Activated naive CD4-positive, alpha-beta T cell treated with anti-CD3 and anti-CD28 coated beads for 36 hours (primary cell): ENCODE measurements around the gene SUSD2. TPM values are rescaled to one million over a fixed set of nuclear protein-coding genes. Genes with fewer than 3 reads are reported as not detected.
"Not testable (repeated sequence)": the region's sequence is repeated elsewhere in the genome, so short reads cannot be mapped to it uniquely, and the experiment has no call there.

Experiments
- CTCF ChIA-PET: fragments of 350-600 bp; sonication (Branson Sonifier 250); formaldehyde crosslinking; loops from one replicate; lab custom pipeline; 2021; ENCODE audit warnings: antibody characterized with exemption; lab: Charles Lee
- DNase-seq: peaks from one replicate; pipeline ENCODE4 v3.0.0-alpha.2; 2020
- H3K27ac Mint-ChIP-seq: one replicate; pipeline ENCODE4 v1.8.0; 2021; ENCODE audit warnings: mild to moderate bottlenecking, mixed read lengths
- H3K27me3 Mint-ChIP-seq: one replicate; pipeline ENCODE4 v1.8.0; 2021; ENCODE audit warnings: low read depth, mixed read lengths
- H3K36me3 Mint-ChIP-seq: one replicate; pipeline ENCODE4 v1.8.0; 2021; ENCODE audit warnings: low read depth, mixed read lengths
- H3K4me1 Mint-ChIP-seq: one replicate; pipeline ENCODE4 v1.8.0; 2021; ENCODE audit warnings: low read depth, mixed read lengths
- H3K4me3 Mint-ChIP-seq: one replicate; pipeline ENCODE4 v1.8.0; 2021; ENCODE audit warnings: mild to moderate bottlenecking, moderate library complexity, mixed read lengths
- H3K9me3 Mint-ChIP-seq: one replicate; pipeline ENCODE4 v1.8.0; 2021; ENCODE audit warnings: mixed read lengths
- intact Hi-C: fragments of 100-400 bp; cut with micrococcal nuclease; formaldehyde crosslinking; loops from one replicate; pipeline ENCODE4 v1.15.1; 2023
- total RNA-seq, 2 experiments: library from RNA; stranded (reverse); gene quantifications; one replicate each; pipeline ENCODE4 v1.2.3, GENCODE V29; 2021

SUSD2 gene
- total RNA-seq, 2 experiments from 2014 or later: 0.21 to 0.22 TPM

DNA sequence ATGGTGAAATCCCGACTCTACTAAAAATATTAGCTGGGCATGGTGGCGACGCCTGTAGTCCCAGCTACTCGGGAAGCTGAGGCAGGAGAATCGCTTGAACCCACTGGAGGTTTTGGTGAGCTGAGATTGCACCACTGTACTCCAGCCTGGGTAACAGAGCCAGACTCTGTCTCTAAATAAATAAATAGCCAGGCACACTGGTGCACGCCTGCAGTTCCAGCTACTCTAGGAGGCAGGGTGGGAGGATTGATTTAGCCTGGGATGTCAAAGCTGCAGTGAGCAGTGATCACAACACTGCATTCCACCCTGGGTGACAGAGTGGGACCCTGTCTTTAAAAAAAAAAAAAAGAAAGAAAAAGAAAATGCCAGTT lies 17.4 kb downstream of the SUSD2 start:
- no peak overlapping the region for H3K27ac Mint-ChIP-seq

DNA sequence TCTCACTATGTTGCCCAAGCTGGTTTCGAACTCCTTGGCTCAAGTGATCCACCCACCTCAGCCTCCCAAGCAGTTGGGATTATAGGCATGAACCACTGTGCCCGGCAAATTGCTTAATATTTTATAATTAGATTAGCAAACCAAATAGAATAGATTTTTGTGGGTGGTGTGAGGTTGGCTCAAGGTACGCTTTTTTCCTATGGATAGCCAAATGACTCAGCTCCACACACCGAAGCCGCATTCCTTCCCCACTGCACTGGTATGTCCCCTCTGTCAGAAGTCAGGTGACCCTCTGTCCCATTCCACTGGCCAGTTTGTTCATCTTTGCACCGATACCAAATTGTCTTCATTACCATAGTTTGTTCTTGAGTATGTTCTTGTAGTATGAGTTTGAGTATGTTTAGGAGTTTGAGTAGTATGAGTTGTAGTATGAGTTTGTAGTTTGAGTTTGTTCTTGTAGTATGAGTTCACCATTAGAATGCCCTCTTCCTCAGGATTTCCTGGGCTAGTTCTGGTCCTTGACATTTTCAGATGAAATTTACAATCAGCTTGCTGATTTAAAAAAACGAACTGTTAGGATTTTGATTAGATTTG lies 19.4 kb downstream of the SUSD2 start:
- CTCF ChIA-PET: interaction anchor here (0.7 kb wide), 2 partner anchors 17 to 46 kb away, joined by 3 to 4 read pairs; no protein-coding TSS in a partner anchor
- Mint-ChIP-seq H3K27me3 (no peaks in the 10 kb centered on the region), H3K9me3 (no peaks in the 10 kb centered on the region), H3K4me1 (peaks cover 6% of the 10 kb centered on the region), H3K36me3 (no peaks in the 10 kb centered on the region), H3K27ac (no peak overlapping the region), H3K4me3 (no peak overlapping the region)
- DNase-seq: no peak
- intact Hi-C loops: no loop called here

More for the DNA sequence above, 17.4 kb downstream of the SUSD2 start:
- Mint-ChIP-seq H3K4me1 (peaks cover 6% of the 10 kb centered on the region), H3K9me3 (no peaks in the 10 kb centered on the region), H3K27me3 (no peaks in the 10 kb centered on the region), H3K36me3 (no peaks in the 10 kb centered on the region), H3K4me3 (no peak overlapping the region)
- CTCF ChIA-PET: interaction anchor here (0.8 to 2.0 kb wide), 5 partner anchors 9 to 156 kb away, joined by 3 to 4 read pairs (median 3); no protein-coding TSS in a partner anchor
- intact Hi-C loops: no loop called here
- DNase-seq: no peak

- no peak overlapping the region for H3K27ac Mint-ChIP-seq
These were observed 20.7 kb downstream of the SUSD2 start for GRCh38 chr22:24201681-24202614.

DNA sequence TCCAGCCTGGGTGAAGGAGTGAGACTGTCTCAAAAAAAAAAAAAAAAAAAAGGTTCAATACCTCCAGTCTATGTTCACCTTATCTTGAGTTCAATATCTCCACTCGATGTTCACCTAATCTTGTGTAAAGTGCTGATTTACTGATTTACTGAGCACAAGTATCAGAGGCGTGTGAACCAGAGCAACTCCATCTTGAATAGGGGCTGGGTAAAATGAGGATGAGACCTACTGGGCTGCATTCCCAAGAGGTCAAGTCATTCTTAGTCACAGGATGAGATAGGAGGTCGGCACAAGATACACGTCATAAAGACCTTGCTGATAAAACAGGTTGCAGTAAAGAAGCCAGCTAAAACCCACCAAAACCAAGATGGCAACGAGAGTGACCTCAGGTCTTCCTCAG lies 22.6 kb downstream of the SUSD2 start:
- H3K36me3 Mint-ChIP-seq, intact Hi-C loops, H3K27ac Mint-ChIP-seq, H3K9me3 Mint-ChIP-seq, CTCF ChIA-PET, H3K27me3 Mint-ChIP-seq, H3K4me3 Mint-ChIP-seq, DNase-seq: not testable (repeated sequence)
- H3K4me1 Mint-ChIP-seq: peaks cover 13% of the 10 kb centered on the region

More at GRCh38 chr22:24201681-24202614, 20.7 kb downstream of the SUSD2 start:
- no peak for DNase-seq
- no peaks in the 10 kb centered on the region for H3K36me3 Mint-ChIP-seq
- peaks cover 6% of the 10 kb centered on the region for H3K4me1 Mint-ChIP-seq
- H3K27me3 Mint-ChIP-seq: no peaks in the 10 kb centered on the region
- no peaks in the 10 kb centered on the region for H3K9me3 Mint-ChIP-seq
- H3K4me3 Mint-ChIP-seq: no peak overlapping the region
- intact Hi-C loops: no loop called here
- CTCF ChIA-PET: no interaction called here

GRCh38 chr22:24205438-24206195 lies 24.3 kb downstream of the SUSD2 start:
- DNase-seq: no peak
- CTCF ChIA-PET: no interaction called here
- intact Hi-C loops: no loop called here
- no peaks in the 10 kb centered on the region for H3K9me3 Mint-ChIP-seq
- H3K27me3 Mint-ChIP-seq: no peaks in the 10 kb centered on the region
- H3K27ac Mint-ChIP-seq: no peak overlapping the region
- peaks cover 13% of the 10 kb centered on the region for H3K4me1 Mint-ChIP-seq
- H3K36me3 Mint-ChIP-seq: no peaks in the 10 kb centered on the region
- H3K4me3 Mint-ChIP-seq: no peak overlapping the region

- intact Hi-C loops, H3K36me3 Mint-ChIP-seq, DNase-seq, H3K4me3 Mint-ChIP-seq, H3K27ac Mint-ChIP-seq, H3K9me3 Mint-ChIP-seq, H3K27me3 Mint-ChIP-seq: not testable (repeated sequence)
- peaks cover 13% of the 10 kb centered on the region for H3K4me1 Mint-ChIP-seq
- CTCF ChIA-PET: interaction anchor here (1.2 kb wide), 1 partner anchor 8 kb away, joined by 3 read pairs; no protein-coding TSS in a partner anchor
These were observed 25.4 kb downstream of the SUSD2 start for GRCh38 chr22:24206460-24207263.

- CTCF ChIA-PET: interaction anchor here (1.2 kb wide), 1 partner anchor 9 kb away, joined by 3 read pairs; no protein-coding TSS in a partner anchor
- intact Hi-C loops: no loop called here
- Mint-ChIP-seq H3K4me1 (peaks cover 13% of the 10 kb centered on the region), H3K27ac (no peak overlapping the region), H3K9me3 (no peaks in the 10 kb centered on the region), H3K27me3 (no peaks in the 10 kb centered on the region), H3K4me3 (no peak overlapping the region), H3K36me3 (no peaks in the 10 kb centered on the region)
- DNase-seq: no peak
These were observed 26.2 kb downstream of the SUSD2 start for GRCh38 chr22:24207264-24208011.

GRCh38 chr22:24208012-24208749 lies 26.9 kb downstream of the SUSD2 start:
- DNase-seq: no peak
- no peaks in the 10 kb centered on the region for H3K36me3 Mint-ChIP-seq
- CTCF ChIA-PET: interaction anchor here (1.1 to 1.2 kb wide), 2 partner anchors 10 to 24 kb away, joined by 3 to 4 read pairs; no protein-coding TSS in a partner anchor
- no peaks in the 10 kb centered on the region for H3K27me3 Mint-ChIP-seq
- peaks cover 13% of the 10 kb centered on the region for H3K4me1 Mint-ChIP-seq
- H3K9me3 Mint-ChIP-seq: no peaks in the 10 kb centered on the region
- no peak overlapping the region for H3K27ac Mint-ChIP-seq
- intact Hi-C loops: no loop called here
- H3K4me3 Mint-ChIP-seq: no peak overlapping the region

DNA sequence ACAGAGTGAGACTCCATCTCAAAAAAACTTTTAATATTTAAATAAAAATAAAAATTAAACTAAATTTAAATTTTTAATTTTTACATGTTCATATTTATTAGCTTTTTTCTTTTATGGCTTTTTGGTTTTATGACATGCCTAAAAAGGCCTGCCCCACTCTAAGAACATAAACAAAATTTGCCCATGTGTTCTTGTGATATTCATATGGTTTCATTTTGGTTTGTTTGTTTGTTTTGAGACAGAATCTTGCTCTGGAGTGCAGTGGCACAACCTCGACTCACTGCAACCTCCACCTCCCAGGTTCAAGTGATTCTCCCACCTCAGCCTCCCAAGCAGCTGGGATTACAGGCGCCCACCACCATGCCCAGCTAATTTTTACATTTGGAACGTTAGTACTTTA lies 27.7 kb downstream of the SUSD2 start:
- H3K4me3 Mint-ChIP-seq: no peak overlapping the region
- intact Hi-C loops: no loop called here
- CTCF ChIA-PET: interaction anchor here (1.1 kb wide), 1 partner anchor 23 kb away, joined by 4 read pairs; no protein-coding TSS in a partner anchor
- H3K4me1 Mint-ChIP-seq: peaks cover 13% of the 10 kb centered on the region
- H3K27ac Mint-ChIP-seq: no peak overlapping the region
- DNase-seq: no peak
- no peaks in the 10 kb centered on the region for H3K36me3 Mint-ChIP-seq
- H3K27me3 Mint-ChIP-seq: no peaks in the 10 kb centered on the region
- H3K9me3 Mint-ChIP-seq: no peaks in the 10 kb centered on the region

DNA sequence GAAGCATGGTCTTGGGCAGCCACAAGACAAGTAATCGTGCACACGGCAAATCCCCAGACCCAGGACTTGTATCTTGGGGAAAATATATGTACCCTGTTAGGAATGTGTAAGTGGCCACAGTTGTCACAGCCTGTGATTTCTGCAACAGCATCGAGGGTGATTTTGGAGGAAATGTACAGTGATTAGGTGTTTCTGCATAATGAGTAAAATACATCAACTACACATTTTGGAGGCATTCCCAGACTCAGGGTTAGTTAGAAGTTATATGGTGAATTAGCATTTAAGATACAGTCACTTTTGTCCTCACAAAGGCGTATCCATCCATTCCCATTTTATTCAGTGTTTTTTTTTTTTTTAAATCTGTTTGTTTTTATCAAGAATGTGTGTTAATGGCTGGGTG lies 28.4 kb downstream of the SUSD2 start:
- CTCF ChIA-PET: no interaction called here
- intact Hi-C loops: no loop called here
- H3K4me3 Mint-ChIP-seq: no peak overlapping the region
- H3K4me1 Mint-ChIP-seq: peaks cover 13% of the 10 kb centered on the region
- DNase-seq: no peak
- H3K27me3 Mint-ChIP-seq: no peaks in the 10 kb centered on the region
- no peaks in the 10 kb centered on the region for H3K9me3 Mint-ChIP-seq
- H3K36me3 Mint-ChIP-seq: no peaks in the 10 kb centered on the region
- no peak overlapping the region for H3K27ac Mint-ChIP-seq
